Activated CD4-positive, alpha-beta T cell treated with anti-CD3 and anti-CD28 coated beads for 48 hours (primary cell): ENCODE measurements around the gene PNMA8A.
A peak's percentile ranks its signal among the peaks of the same experiment; 100 is the strongest.

ENCODE experiments used
- DNase-seq: peaks from one replicate; pipeline ENCODE4 v3.0.0-alpha.2; 2020

PNMA8A gene

GRCh38 chr19:46491975-46492682 is 20.8 kb upstream of the PNMA8A start:
- DNase-seq, result no peak

GRCh38 chr19:46490774-46491173 is 19.4 kb upstream of the PNMA8A start:
- DNase-seq, result no peak

GRCh38 chr19:46489445-46490272 is 18.3 kb upstream of the PNMA8A start:
- no peak for DNase-seq

GRCh38 chr19:46488551-46488950 is 17.2 kb upstream of the PNMA8A start:
- no peak for DNase-seq

GRCh38 chr19:46487802-46488445 is 16.6 kb upstream of the PNMA8A start:
- DNase-seq, result peak; percentile 87

GRCh38 chr19:46487178-46487801 is 15.9 kb upstream of the PNMA8A start:
- DNase-seq, result no peak

- no peak for DNase-seq
Measured at GRCh38 chr19:46486358-46486757, 15.0 kb upstream of the PNMA8A start.

GRCh38 chr19:46484656-46485055 is 13.3 kb upstream of the PNMA8A start:
- DNase-seq, result no peak

GRCh38 chr19:46482631-46483030 is 11.3 kb upstream of the PNMA8A start:
- DNase-seq, result no peak

GRCh38 chr19:46481947-46482346 is 10.6 kb upstream of the PNMA8A start:
- no peak for DNase-seq

- DNase-seq, result no peak
Measured at GRCh38 chr19:46481223-46481848, 10.0 kb upstream of the PNMA8A start.

- DNase-seq, result no peak
Measured at GRCh38 chr19:46480415-46480814, 9.1 kb upstream of the PNMA8A start.

GRCh38 chr19:46478356-46478986 is 7.1 kb upstream of the PNMA8A start:
- DNase-seq, result no peak

- DNase-seq, result no peak
Measured at GRCh38 chr19:46475986-46476385, 4.6 kb upstream of the PNMA8A start.

GRCh38 chr19:46474211-46474610 is 2.8 kb upstream of the PNMA8A start:
- no peak for DNase-seq

- no peak for DNase-seq
Measured at GRCh38 chr19:46472592-46472991, 1.2 kb upstream of the PNMA8A start.

GRCh38 chr19:46471811-46472543 is 614 bp upstream of the PNMA8A start:
- no peak for DNase-seq

GRCh38 chr19:46470376-46470775 is 987 bp downstream of the PNMA8A start:
- DNase-seq, result no peak

- DNase-seq, result no peak
Measured at GRCh38 chr19:46469541-46470185, 1.7 kb downstream of the PNMA8A start.

GRCh38 chr19:46466536-46467196 is 4.7 kb downstream of the PNMA8A start:
- peak; percentile 22 for DNase-seq

GRCh38 chr19:46463516-46463915 is 7.8 kb downstream of the PNMA8A start:
- DNase-seq, result no peak
